ENCODE results near the gene MAGI2. TPM values are rescaled to one million over a fixed set of nuclear protein-coding genes. Genes with fewer than 3 reads are reported as not detected.

MAGI2 gene
- total and polyA plus RNA-seq, 2 experiments from 2014 or later = 10.4 to 26.4 TPM

DNA sequence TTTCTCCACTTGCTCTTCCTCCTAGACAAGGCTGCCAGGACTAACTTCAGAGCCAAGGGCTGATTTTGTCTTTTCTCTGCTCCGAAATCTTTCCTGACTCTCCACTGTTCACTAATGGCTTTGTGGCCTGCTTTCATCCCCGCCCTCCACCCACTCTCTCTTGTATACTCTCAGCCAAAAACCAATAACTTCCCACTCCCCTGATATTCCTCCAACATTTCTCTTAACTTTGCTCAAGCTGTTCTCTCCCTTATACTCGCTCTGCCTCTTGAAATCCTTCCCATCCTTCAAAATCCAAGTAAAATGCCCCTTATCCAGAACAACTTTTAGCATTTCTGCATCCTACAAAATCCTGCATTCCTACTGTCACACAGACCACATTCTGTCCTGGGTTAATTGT is 1440.1 kb downstream of the MAGI2 start:
- no peaks in the 10 kb centered on the region; the same call in 1 of the 2 replicates for H3K9me2 ChIP-seq (ENCODE audit: insufficient read depth)
- peaks cover 9% of the 10 kb centered on the region for H3K27me3 Mint-ChIP-seq (ENCODE audit: insufficient read depth, low read depth, poor library complexity)

More for the DNA sequence above, 1440.1 kb downstream of the MAGI2 start:
- Mint-ChIP-seq H3K9me3 (no peaks in the 10 kb centered on the region), H3K36me3 (ENCODE audit: low read depth) (no peaks in the 10 kb centered on the region), H3K27ac (no peak overlapping the region), H3K4me1 (peaks cover 32% of the 10 kb centered on the region), H3K4me3 (no peak overlapping the region)
- no peaks in the 10 kb centered on the region for H3K36me3 ChIP-seq (ENCODE audit: insufficient read depth)
- ATAC-seq (no peak), DNase-seq (ENCODE audit: low spot score) (no peak)
- no peak overlapping the region for H3K4me3 ChIP-seq
- H3K4me2 ChIP-seq = no peak overlapping the region
- H3K4me1 ChIP-seq (ENCODE audit: insufficient read depth) = peaks cover 30% of the 10 kb centered on the region
- no peak overlapping the region for H3K27ac ChIP-seq (ENCODE audit: low read depth)
- H4K20me1 ChIP-seq (replicated peaks; ENCODE audit: insufficient read depth) = no peaks in the 10 kb centered on the region
- H3F3A ChIP-seq (replicated peaks; ENCODE audit: low read depth) = no peaks in the 10 kb centered on the region
- TF ChIP-seq POLR2AphosphoS5 (IDR thresholded peaks at IDR 0.05; ENCODE audit: low read depth) (no peak), ZNF114 (CRISPR knock-in tag; IDR thresholded peaks at IDR 0.05) (no peak), CREB1 (CRISPR knock-in tag; IDR thresholded peaks at IDR 0.05; ENCODE audit: low read depth) (no peak), EZH2 (IDR thresholded peaks at IDR 0.05; ENCODE audit: low read depth, unreplicated experiment) (no peak), JUNB (IDR thresholded peaks at IDR 0.05; ENCODE audit: unreplicated experiment) (no peak), EZH2phosphoT487 (IDR thresholded peaks at IDR 0.05; ENCODE audit: unreplicated experiment) (no peak), ZNF331 (CRISPR knock-in tag; IDR thresholded peaks at IDR 0.05; ENCODE audit: low read depth) (no peak), NANOG (IDR thresholded peaks at IDR 0.05; ENCODE audit: borderline replicate concordance) (no peak), STAT1 (IDR thresholded peaks at IDR 0.05; ENCODE audit: unreplicated experiment) (no peak)
- TF ChIP-seq, protein P1, sequence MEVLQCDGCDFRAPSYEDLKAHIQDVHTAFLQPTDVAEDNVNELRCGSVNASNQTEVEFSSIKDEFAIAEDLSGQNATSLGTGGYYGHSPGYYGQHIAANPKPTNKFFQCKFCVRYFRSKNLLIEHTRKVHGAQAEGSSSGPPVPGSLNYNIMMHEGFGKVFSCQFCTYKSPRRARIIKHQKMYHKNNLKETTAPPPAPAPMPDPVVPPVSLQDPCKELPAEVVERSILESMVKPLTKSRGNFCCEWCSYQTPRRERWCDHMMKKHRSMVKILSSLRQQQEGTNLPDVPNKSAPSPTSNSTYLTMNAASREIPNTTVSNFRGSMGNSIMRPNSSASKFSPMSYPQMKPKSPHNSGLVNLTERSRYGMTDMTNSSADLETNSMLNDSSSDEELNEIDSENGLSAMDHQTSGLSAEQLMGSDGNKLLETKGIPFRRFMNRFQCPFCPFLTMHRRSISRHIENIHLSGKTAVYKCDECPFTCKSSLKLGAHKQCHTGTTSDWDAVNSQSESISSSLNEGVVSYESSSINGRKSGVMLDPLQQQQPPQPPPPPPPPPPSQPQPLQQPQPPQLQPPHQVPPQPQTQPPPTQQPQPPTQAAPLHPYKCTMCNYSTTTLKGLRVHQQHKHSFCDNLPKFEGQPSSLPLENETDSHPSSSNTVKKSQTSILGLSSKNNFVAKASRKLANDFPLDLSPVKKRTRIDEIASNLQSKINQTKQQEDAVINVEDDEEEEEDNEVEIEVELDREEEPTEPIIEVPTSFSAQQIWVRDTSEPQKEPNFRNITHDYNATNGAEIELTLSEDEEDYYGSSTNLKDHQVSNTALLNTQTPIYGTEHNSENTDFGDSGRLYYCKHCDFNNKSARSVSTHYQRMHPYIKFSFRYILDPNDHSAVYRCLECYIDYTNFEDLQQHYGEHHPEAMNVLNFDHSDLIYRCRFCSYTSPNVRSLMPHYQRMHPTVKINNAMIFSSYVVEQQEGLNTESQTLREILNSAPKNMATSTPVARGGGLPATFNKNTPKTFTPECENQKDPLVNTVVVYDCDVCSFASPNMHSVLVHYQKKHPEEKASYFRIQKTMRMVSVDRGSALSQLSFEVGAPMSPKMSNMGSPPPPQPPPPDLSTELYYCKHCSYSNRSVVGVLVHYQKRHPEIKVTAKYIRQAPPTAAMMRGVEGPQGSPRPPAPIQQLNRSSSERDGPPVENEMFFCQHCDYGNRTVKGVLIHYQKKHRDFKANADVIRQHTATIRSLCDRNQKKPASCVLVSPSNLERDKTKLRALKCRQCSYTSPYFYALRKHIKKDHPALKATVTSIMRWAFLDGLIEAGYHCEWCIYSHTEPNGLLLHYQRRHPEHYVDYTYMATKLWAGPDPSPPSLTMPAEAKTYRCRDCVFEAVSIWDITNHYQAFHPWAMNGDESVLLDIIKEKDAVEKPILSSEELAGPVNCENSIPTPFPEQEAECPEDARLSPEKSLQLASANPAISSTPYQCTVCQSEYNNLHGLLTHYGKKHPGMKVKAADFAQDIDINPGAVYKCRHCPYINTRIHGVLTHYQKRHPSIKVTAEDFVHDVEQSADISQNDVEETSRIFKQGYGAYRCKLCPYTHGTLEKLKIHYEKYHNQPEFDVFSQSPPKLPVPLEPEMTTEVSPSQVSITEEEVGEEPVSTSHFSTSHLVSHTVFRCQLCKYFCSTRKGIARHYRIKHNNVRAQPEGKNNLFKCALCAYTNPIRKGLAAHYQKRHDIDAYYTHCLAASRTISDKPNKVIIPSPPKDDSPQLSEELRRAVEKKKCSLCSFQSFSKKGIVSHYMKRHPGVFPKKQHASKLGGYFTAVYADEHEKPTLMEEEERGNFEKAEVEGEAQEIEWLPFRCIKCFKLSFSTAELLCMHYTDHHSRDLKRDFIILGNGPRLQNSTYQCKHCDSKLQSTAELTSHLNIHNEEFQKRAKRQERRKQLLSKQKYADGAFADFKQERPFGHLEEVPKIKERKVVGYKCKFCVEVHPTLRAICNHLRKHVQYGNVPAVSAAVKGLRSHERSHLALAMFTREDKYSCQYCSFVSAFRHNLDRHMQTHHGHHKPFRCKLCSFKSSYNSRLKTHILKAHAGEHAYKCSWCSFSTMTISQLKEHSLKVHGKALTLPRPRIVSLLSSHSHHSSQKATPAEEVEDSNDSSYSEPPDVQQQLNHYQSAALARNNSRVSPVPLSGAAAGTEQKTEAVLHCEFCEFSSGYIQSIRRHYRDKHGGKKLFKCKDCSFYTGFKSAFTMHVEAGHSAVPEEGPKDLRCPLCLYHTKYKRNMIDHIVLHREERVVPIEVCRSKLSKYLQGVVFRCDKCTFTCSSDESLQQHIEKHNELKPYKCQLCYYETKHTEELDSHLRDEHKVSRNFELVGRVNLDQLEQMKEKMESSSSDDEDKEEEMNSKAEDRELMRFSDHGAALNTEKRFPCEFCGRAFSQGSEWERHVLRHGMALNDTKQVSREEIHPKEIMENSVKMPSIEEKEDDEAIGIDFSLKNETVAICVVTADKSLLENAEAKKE (CRISPR knock-in tag; IDR thresholded peaks at IDR 0.05) = no peak
- TF ChIP-seq, protein P2, sequence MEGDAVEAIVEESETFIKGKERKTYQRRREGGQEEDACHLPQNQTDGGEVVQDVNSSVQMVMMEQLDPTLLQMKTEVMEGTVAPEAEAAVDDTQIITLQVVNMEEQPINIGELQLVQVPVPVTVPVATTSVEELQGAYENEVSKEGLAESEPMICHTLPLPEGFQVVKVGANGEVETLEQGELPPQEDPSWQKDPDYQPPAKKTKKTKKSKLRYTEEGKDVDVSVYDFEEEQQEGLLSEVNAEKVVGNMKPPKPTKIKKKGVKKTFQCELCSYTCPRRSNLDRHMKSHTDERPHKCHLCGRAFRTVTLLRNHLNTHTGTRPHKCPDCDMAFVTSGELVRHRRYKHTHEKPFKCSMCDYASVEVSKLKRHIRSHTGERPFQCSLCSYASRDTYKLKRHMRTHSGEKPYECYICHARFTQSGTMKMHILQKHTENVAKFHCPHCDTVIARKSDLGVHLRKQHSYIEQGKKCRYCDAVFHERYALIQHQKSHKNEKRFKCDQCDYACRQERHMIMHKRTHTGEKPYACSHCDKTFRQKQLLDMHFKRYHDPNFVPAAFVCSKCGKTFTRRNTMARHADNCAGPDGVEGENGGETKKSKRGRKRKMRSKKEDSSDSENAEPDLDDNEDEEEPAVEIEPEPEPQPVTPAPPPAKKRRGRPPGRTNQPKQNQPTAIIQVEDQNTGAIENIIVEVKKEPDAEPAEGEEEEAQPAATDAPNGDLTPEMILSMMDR (conservative IDR thresholded peaks at IDR 0.05; ENCODE audit: low read depth in 2 of 2) = no peak
- TF ChIP-seq, protein P3, sequence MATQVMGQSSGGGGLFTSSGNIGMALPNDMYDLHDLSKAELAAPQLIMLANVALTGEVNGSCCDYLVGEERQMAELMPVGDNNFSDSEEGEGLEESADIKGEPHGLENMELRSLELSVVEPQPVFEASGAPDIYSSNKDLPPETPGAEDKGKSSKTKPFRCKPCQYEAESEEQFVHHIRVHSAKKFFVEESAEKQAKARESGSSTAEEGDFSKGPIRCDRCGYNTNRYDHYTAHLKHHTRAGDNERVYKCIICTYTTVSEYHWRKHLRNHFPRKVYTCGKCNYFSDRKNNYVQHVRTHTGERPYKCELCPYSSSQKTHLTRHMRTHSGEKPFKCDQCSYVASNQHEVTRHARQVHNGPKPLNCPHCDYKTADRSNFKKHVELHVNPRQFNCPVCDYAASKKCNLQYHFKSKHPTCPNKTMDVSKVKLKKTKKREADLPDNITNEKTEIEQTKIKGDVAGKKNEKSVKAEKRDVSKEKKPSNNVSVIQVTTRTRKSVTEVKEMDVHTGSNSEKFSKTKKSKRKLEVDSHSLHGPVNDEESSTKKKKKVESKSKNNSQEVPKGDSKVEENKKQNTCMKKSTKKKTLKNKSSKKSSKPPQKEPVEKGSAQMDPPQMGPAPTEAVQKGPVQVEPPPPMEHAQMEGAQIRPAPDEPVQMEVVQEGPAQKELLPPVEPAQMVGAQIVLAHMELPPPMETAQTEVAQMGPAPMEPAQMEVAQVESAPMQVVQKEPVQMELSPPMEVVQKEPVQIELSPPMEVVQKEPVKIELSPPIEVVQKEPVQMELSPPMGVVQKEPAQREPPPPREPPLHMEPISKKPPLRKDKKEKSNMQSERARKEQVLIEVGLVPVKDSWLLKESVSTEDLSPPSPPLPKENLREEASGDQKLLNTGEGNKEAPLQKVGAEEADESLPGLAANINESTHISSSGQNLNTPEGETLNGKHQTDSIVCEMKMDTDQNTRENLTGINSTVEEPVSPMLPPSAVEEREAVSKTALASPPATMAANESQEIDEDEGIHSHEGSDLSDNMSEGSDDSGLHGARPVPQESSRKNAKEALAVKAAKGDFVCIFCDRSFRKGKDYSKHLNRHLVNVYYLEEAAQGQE (IDR thresholded peaks at IDR 0.05; ENCODE audit: unreplicated experiment) = no peak
- TF ChIP-seq, protein P4, sequence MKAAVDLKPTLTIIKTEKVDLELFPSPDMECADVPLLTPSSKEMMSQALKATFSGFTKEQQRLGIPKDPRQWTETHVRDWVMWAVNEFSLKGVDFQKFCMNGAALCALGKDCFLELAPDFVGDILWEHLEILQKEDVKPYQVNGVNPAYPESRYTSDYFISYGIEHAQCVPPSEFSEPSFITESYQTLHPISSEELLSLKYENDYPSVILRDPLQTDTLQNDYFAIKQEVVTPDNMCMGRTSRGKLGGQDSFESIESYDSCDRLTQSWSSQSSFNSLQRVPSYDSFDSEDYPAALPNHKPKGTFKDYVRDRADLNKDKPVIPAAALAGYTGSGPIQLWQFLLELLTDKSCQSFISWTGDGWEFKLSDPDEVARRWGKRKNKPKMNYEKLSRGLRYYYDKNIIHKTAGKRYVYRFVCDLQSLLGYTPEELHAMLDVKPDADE (IDR thresholded peaks at IDR 0.05) = no peak
- no peak overlapping the region for H2AFZ ChIP-seq
- H3K79me2 ChIP-seq (replicated peaks; ENCODE audit: insufficient read depth) = no peaks in the 10 kb centered on the region
- H3K27me3 ChIP-seq (ENCODE audit: insufficient read depth) = peaks cover 16% of the 10 kb centered on the region
